ENCODE data around the gene NGDN. TPM values are rescaled to one million over a fixed set of nuclear protein-coding genes. Genes with fewer than 3 reads are reported as not detected.
"Not testable (repeated sequence)": the region's sequence is repeated elsewhere in the genome, so short reads cannot be mapped to it uniquely, and the experiment has no call there.

The NGDN gene
- total RNA-seq, 1 experiment from 2014 or later = 85.2 TPM

- Histone ChIP-seq H3K27me3 (peaks cover 9% of the 10 kb centered on the region; the same call in 1 of the 2 replicates), H3K4me3 (no peak overlapping the region), H3K27ac (no peak overlapping the region), H3K9me3 (replicated peaks) (no peaks in the 10 kb centered on the region), H3K36me3 (no peaks in the 10 kb centered on the region), H3K4me1 (peaks cover 16% of the 10 kb centered on the region)
- no peak for DNase-seq
Observed at GRCh38 chr14:23447361-23448350, 21.8 kb upstream of the NGDN start.

GRCh38 chr14:23449314-23449713, 20.2 kb upstream of the NGDN start:
- Histone ChIP-seq H3K27me3 (peaks cover 9% of the 10 kb centered on the region; the same call in 1 of the 2 replicates), H3K9me3 (replicated peaks) (no peaks in the 10 kb centered on the region), H3K27ac (no peak overlapping the region), H3K36me3 (no peaks in the 10 kb centered on the region), H3K4me1 (peaks cover 3% of the 10 kb centered on the region), H3K4me3 (no peak overlapping the region)
- DNase-seq = no peak

- H3K4me3 ChIP-seq = no peak overlapping the region
- no peak overlapping the region for H3K27ac ChIP-seq
- H3K27me3 ChIP-seq = peaks cover 9% of the 10 kb centered on the region; the same call in 1 of the 2 replicates
Observed at GRCh38 chr14:23450379-23450778, 19.1 kb upstream of the NGDN start.

GRCh38 chr14:23452237-23452636, 17.3 kb upstream of the NGDN start:
- no peaks in the 10 kb centered on the region for H3K4me1 ChIP-seq
- H3K4me3 ChIP-seq = no peak overlapping the region
- no peak overlapping the region for H3K27ac ChIP-seq
- H3K27me3 ChIP-seq = peaks cover 9% of the 10 kb centered on the region; the same call in 1 of the 2 replicates
- H3K9me3 ChIP-seq (replicated peaks) = no peaks in the 10 kb centered on the region
- H3K36me3 ChIP-seq = no peaks in the 10 kb centered on the region
- no peak for DNase-seq

More at GRCh38 chr14:23450379-23450778, 19.1 kb upstream of the NGDN start:
- no peaks in the 10 kb centered on the region for H3K4me1 ChIP-seq
- H3K9me3 ChIP-seq (replicated peaks) = no peaks in the 10 kb centered on the region
- DNase-seq = no peak
- H3K36me3 ChIP-seq = no peaks in the 10 kb centered on the region

GRCh38 chr14:23454445-23454856, 15.1 kb upstream of the NGDN start:
- Histone ChIP-seq H3K4me1 (no peaks in the 10 kb centered on the region), H3K27ac (no peak overlapping the region), H3K27me3 (peaks cover 7% of the 10 kb centered on the region; the same call in 1 of the 2 replicates), H3K36me3 (no peaks in the 10 kb centered on the region), H3K4me3 (no peak overlapping the region), H3K9me3 (replicated peaks) (no peaks in the 10 kb centered on the region)
- no peak for DNase-seq

- not testable (repeated sequence) for H3K27ac ChIP-seq; H3K27me3 ChIP-seq; H3K4me3 ChIP-seq; H3K4me1 ChIP-seq; H3K9me3 ChIP-seq (replicated peaks); H3K36me3 ChIP-seq
- DNase-seq = peak in 1 of 2 experiments; percentile 45
Observed at GRCh38 chr14:23456883-23457586, 12.5 kb upstream of the NGDN start.

- no peaks in the 10 kb centered on the region for H3K27me3 ChIP-seq
- DNase-seq = no peak
- no peak overlapping the region for H3K27ac ChIP-seq
- H3K4me3 ChIP-seq = no peak overlapping the region
- no peaks in the 10 kb centered on the region for H3K36me3 ChIP-seq
- H3K4me1 ChIP-seq = no peaks in the 10 kb centered on the region
- no peaks in the 10 kb centered on the region for H3K9me3 ChIP-seq (replicated peaks)
Observed at GRCh38 chr14:23457587-23458445, 11.7 kb upstream of the NGDN start.

- H3K9me3 ChIP-seq (replicated peaks) = no peaks in the 10 kb centered on the region
Observed at GRCh38 chr14:23460960-23461359, 8.5 kb upstream of the NGDN start.

GRCh38 chr14:23464700-23465099, 4.8 kb upstream of the NGDN start:
- DNase-seq = no peak
- Histone ChIP-seq H3K27me3 (no peaks in the 10 kb centered on the region), H3K9me3 (replicated peaks) (no peaks in the 10 kb centered on the region), H3K4me3 (no peak overlapping the region), H3K27ac (no peak overlapping the region), H3K4me1 (no peaks in the 10 kb centered on the region), H3K36me3 (no peaks in the 10 kb centered on the region)

More at GRCh38 chr14:23460960-23461359, 8.5 kb upstream of the NGDN start:
- Histone ChIP-seq H3K4me3 (no peak overlapping the region), H3K36me3 (no peaks in the 10 kb centered on the region), H3K4me1 (no peaks in the 10 kb centered on the region), H3K27me3 (no peaks in the 10 kb centered on the region), H3K27ac (no peak overlapping the region)
- no peak for DNase-seq

GRCh38 chr14:23465261-23465660, 4.2 kb upstream of the NGDN start:
- H3K4me3 ChIP-seq = no peak overlapping the region
- no peak overlapping the region for H3K27ac ChIP-seq
- no peaks in the 10 kb centered on the region for H3K27me3 ChIP-seq
- no peaks in the 10 kb centered on the region for H3K36me3 ChIP-seq
- DNase-seq = no peak
- no peaks in the 10 kb centered on the region for H3K4me1 ChIP-seq
- no peaks in the 10 kb centered on the region for H3K9me3 ChIP-seq (replicated peaks)

GRCh38 chr14:23468704-23469126, 788 bp upstream of the NGDN start:
- Histone ChIP-seq H3K27ac (no peak overlapping the region), H3K27me3 (no peaks in the 10 kb centered on the region), H3K4me1 (no peaks in the 10 kb centered on the region), H3K36me3 (peaks cover 21% of the 10 kb centered on the region), H3K4me3 (peak overlapping the region; percentile 85), H3K9me3 (replicated peaks) (no peaks in the 10 kb centered on the region)
- DNase-seq = no peak

GRCh38 chr14:23469906-23470403, 452 bp downstream of the NGDN start:
- Histone ChIP-seq H3K4me1 (no peaks in the 10 kb centered on the region), H3K36me3 (peaks cover 29% of the 10 kb centered on the region), H3K27ac (peak overlapping the region; percentile 80), H3K27me3 (no peaks in the 10 kb centered on the region), H3K9me3 (replicated peaks) (no peaks in the 10 kb centered on the region), H3K4me3 (peak overlapping the region; percentile 85)
- no peak for DNase-seq

GRCh38 chr14:23470947-23471346, 1.4 kb downstream of the NGDN start:
- no peaks in the 10 kb centered on the region for H3K9me3 ChIP-seq (replicated peaks)
- H3K4me1 ChIP-seq = no peaks in the 10 kb centered on the region
- no peak for DNase-seq
- H3K27ac ChIP-seq = no peak overlapping the region
- peaks cover 38% of the 10 kb centered on the region for H3K36me3 ChIP-seq
- H3K27me3 ChIP-seq = no peaks in the 10 kb centered on the region
- H3K4me3 ChIP-seq = no peak overlapping the region

GRCh38 chr14:23478109-23478759, 8.7 kb downstream of the NGDN start:
- H3K27me3 ChIP-seq = no peaks in the 10 kb centered on the region
- H3K27ac ChIP-seq = no peak overlapping the region
- DNase-seq = peak; percentile 40 to 73
- peaks cover 50% of the 10 kb centered on the region for H3K36me3 ChIP-seq
- no peak overlapping the region for H3K4me3 ChIP-seq
- H3K4me1 ChIP-seq = no peaks in the 10 kb centered on the region
- no peaks in the 10 kb centered on the region for H3K9me3 ChIP-seq (replicated peaks)
